Activated CD4-positive, alpha-beta T cell treated with anti-CD3 and anti-CD28 coated beads, Interleukin-2, amount 10 ng/mL, durations not matched to agents 24 days and 14 days (primary cell): Measurements from ENCODE around the gene NFAT5. TPM values are rescaled to one million over a fixed set of nuclear protein-coding genes. Genes with fewer than 3 reads are reported as not detected.
"Not testable (repeated sequence)": the region's sequence is repeated elsewhere in the genome, so short reads cannot be mapped to it uniquely, and the experiment has no call there.

Experiments
- DNase-seq: peaks from one replicate; pipeline ENCODE4 v3.0.0; 2022
- H3K27ac Mint-ChIP-seq: one replicate; pipeline ENCODE4 v1.8.0; 2022; ENCODE audit warnings: mild to moderate bottlenecking, mixed read lengths
- H3K27me3 Mint-ChIP-seq: one replicate; pipeline ENCODE4 v1.8.0; 2022; ENCODE audit warnings: mixed read lengths
- H3K36me3 Mint-ChIP-seq: one replicate; pipeline ENCODE4 v1.8.0; 2022; ENCODE audit warnings: low read depth, mild to moderate bottlenecking, mixed read lengths
- H3K4me1 Mint-ChIP-seq: one replicate; pipeline ENCODE4 v1.8.0; 2021; ENCODE audit warnings: mixed read lengths
- H3K4me3 Mint-ChIP-seq: one replicate; pipeline ENCODE4 v1.8.0; 2022; ENCODE audit warnings: mild to moderate bottlenecking, moderate library complexity, mixed read lengths
- H3K9me3 Mint-ChIP-seq: one replicate; pipeline ENCODE4 v1.8.0; 2021; ENCODE audit warnings: mixed read lengths
- intact Hi-C: fragments of 100-400 bp; cut with micrococcal nuclease; formaldehyde crosslinking; loops from one replicate; pipeline ENCODE4 v1.15.1; 2023
- total RNA-seq: library from RNA; stranded (reverse); gene quantifications from 2 replicates; pipeline ENCODE4 v1.2.3, GENCODE V29; 2022

NFAT5 gene, protein sequence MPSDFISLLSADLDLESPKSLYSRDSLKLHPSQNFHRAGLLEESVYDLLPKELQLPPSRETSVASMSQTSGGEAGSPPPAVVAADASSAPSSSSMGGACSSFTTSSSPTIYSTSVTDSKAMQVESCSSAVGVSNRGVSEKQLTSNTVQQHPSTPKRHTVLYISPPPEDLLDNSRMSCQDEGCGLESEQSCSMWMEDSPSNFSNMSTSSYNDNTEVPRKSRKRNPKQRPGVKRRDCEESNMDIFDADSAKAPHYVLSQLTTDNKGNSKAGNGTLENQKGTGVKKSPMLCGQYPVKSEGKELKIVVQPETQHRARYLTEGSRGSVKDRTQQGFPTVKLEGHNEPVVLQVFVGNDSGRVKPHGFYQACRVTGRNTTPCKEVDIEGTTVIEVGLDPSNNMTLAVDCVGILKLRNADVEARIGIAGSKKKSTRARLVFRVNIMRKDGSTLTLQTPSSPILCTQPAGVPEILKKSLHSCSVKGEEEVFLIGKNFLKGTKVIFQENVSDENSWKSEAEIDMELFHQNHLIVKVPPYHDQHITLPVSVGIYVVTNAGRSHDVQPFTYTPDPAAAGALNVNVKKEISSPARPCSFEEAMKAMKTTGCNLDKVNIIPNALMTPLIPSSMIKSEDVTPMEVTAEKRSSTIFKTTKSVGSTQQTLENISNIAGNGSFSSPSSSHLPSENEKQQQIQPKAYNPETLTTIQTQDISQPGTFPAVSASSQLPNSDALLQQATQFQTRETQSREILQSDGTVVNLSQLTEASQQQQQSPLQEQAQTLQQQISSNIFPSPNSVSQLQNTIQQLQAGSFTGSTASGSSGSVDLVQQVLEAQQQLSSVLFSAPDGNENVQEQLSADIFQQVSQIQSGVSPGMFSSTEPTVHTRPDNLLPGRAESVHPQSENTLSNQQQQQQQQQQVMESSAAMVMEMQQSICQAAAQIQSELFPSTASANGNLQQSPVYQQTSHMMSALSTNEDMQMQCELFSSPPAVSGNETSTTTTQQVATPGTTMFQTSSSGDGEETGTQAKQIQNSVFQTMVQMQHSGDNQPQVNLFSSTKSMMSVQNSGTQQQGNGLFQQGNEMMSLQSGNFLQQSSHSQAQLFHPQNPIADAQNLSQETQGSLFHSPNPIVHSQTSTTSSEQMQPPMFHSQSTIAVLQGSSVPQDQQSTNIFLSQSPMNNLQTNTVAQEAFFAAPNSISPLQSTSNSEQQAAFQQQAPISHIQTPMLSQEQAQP (N-terminal part only)
- total RNA-seq, result 46.3 and 54.6 TPM in 2 replicates

DNA sequence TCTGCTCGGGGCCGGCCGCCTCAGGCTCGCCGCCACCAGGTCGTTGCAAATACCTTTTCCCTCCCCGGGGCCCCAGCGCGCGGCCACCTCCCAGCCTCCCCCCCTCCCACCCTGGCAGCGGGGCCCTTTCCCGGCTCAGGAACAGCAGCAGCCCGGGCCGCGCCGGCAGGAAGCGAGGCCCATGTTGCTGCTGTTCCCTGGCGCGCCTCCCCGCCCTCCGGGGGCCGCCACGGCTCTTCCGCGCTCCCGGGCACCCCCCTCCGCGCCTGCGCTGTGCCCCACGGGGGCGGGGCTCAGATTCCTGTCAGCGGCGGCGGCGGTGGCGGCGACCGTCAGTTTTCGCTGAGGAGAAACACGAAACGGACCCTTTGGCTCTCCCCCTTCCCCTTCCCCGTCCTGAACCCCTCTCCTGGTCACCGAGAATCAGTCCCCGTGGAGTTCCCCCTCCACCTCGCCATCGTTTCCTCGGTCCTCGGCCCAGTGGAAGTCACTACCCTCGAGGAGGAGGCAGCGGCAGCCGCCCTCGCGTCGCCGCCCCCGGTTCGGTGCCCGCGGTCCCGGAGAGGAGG, at the start of gene NFAT5:
Gene NFAT5, plus strand, starts transcription at position 296 of the 569 bp plus-strand sequence. CDS start 336 bp downstream, outside the sequence.
- H3K36me3 Mint-ChIP-seq, result peaks cover 24% of the 10 kb centered on the region
- peak; percentile 98 for DNase-seq
- H3K27ac Mint-ChIP-seq, result peak within 1 kb of the TSS; percentile 99
- intact Hi-C loops, result loop anchor here (2.0 to 10.0 kb wide), 5 partner anchors 41 to 721 kb away; partner anchors contain the start of genes COG8, NIP7, PDF and TANGO6
- H3K4me3 Mint-ChIP-seq, result peak within 1 kb of the TSS; percentile 99
- H3K4me1 Mint-ChIP-seq, result peaks cover 42% of the 10 kb centered on the region
- no peaks in the 10 kb centered on the region for H3K27me3 Mint-ChIP-seq
- H3K9me3 Mint-ChIP-seq, result no peaks in the 10 kb centered on the region

DNA sequence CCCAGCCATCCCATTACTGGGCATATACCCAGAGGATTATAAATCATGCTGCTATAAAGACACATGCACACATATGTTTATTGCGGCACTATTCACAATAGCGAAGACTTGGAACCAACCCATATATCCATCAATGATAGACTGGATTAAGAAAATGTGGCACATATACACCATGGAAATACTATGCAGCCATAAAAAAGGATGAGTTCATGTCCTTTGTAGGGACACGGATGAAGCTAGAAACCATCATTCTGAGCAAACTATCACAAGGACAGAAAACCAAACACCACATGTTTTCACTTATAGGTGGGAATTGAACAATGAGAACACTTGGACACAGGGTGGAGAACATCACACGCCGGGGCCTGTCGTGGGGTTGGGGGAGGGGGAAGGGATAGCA, 47.9 kb upstream of the NFAT5 start:
- not testable (repeated sequence) for H3K36me3 Mint-ChIP-seq, H3K4me3 Mint-ChIP-seq, H3K27ac Mint-ChIP-seq

DNA sequence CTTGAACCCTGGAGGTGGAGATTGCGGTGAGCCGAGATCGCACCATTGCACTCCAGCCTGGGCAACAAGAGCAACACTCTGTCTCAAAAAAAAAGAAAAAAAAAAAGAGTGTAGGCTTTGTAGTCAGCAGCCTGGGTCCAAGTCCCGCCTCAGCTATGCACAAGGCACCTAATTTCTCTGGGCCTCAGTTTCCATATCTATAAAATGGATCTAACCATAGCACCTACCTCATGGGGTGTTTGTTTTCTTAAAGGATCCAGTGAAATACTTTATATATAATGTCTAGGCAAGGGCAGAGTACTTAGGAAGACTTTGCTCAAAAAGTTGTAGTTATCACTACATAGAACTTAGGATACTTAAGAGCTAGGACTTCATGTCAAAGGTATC, 45.4 kb upstream of the NFAT5 start:
- H3K9me3 Mint-ChIP-seq, result peaks cover 7% of the 10 kb centered on the region
- H3K4me3 Mint-ChIP-seq, result no peak overlapping the region
- H3K4me1 Mint-ChIP-seq, result peaks cover 21% of the 10 kb centered on the region
- no peaks in the 10 kb centered on the region for H3K27me3 Mint-ChIP-seq
- peak overlapping the region; percentile 84 for H3K27ac Mint-ChIP-seq
- intact Hi-C loops, result loop anchor here (2.0 kb wide), 1 partner anchor 44 kb away; the partner anchor contains the start of gene NFAT5
- no peaks in the 10 kb centered on the region for H3K36me3 Mint-ChIP-seq
- no peak for DNase-seq

More for the DNA sequence above, 47.9 kb upstream of the NFAT5 start:
- Mint-ChIP-seq H3K9me3 (peaks cover 13% of the 10 kb centered on the region), H3K4me1 (peaks cover 27% of the 10 kb centered on the region)
- DNase-seq, intact Hi-C loops, H3K27me3 Mint-ChIP-seq: not testable (repeated sequence)

DNA sequence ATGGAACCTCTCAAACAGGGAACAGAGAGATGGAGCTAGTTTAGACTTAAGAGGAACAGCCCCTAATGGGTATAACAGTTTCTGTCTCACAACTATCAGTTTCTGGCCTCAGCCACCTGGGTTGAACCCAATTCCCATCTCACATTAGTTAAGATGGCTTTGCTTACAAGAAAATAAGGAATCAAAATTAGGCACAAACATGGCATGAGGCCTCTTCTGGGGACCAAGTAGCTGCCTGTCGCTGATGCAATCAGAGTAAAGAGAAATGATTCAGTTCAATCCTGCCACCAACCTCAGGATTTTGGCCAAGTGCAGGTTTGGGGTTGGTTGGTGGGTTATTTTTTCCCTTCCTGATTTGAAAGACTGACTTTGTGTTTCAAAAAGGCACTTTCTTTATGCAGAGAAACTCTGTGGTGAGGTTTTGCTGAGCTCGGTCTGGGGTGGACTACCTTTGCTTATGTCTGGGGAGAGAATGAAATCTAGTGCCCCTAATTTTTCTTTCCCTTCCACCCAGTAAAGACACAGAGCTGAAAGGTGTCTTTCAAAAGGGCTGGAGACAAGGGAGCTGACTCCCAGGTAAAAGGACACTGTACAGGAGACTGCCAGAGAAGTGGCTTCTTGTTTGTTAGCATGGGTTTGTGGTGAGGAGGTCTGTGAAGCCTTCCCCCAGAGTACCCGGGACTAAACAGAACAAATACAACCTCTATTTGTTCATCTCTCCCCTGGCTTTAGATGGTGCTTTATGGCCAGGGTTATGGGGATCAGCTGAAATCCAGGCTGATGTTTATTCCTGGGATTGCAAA, 44.8 kb upstream of the NFAT5 start:
- peak overlapping the region; percentile 84 for H3K27ac Mint-ChIP-seq
- intact Hi-C loops, result loop anchor here (2.0 kb wide), 1 partner anchor 44 kb away; the partner anchor contains the start of gene NFAT5
- peaks cover 4% of the 10 kb centered on the region for H3K9me3 Mint-ChIP-seq
- H3K36me3 Mint-ChIP-seq, result no peaks in the 10 kb centered on the region
- peaks cover 21% of the 10 kb centered on the region for H3K4me1 Mint-ChIP-seq
- H3K27me3 Mint-ChIP-seq, result no peaks in the 10 kb centered on the region
- peak overlapping the region; percentile 26 for H3K4me3 Mint-ChIP-seq
- peak; percentile 69 for DNase-seq

DNA sequence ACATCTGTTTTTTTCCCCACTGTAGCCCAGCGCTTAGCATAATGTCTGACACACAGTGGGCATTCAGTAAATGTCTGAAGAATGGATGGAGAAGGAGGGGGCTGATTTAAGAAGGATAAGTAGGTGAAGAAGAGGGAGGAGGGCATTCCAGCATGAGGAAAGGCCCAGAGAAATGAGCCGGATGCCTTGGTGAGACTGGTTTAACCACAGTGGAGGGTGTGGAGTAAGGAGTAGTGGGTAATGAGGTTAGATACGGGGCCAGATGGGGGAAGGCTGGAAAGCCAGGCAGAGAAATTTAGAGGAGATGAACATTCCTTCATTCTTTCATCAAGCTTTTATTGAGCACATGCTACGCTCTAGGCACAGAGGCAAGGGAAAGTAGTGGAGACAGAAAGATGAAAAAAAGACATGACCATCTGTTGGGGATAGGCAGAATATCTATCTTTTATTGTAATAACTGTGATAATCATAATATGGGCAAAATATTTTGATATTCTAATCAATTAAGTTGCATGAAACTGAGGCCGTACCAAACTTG, 43.7 kb upstream of the NFAT5 start:
- Mint-ChIP-seq H3K4me1 (peaks cover 21% of the 10 kb centered on the region), H3K9me3 (peaks cover 3% of the 10 kb centered on the region), H3K4me3 (no peak overlapping the region), H3K27me3 (no peaks in the 10 kb centered on the region), H3K27ac (no peak overlapping the region), H3K36me3 (no peaks in the 10 kb centered on the region)
- intact Hi-C loops, result no loop called here
- DNase-seq, result no peak

DNA sequence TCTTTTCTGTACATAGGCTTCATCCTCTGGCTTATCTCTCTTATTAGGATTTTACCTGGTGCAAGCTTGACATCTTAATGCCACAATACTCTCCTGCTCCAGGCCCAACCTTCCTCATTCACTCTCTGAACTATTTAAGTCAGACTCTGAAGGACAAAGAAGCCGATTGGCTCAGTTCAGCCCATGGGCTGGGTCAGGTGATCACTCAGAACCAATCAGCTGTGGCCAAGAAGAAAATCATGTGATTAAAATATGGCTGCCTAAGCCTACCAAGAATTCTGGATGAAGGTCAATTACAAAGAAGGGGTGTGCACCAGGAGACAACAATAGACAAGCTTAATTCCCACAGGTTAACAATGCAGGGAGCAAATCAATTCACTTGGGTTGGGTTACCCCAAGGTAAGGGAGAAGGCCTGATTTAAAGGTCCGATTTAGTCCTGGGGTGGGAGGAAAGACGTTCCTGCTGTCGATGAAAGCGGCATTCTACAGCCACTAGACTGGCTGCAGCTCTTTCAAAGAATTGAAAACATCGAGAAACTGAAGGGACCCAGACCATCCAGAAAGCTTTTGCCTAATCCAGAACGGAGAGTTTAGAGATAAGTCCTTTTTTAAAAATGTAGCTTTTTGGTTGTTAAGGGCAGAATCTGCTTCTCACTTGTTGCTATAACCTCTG, 42.9 kb upstream of the NFAT5 start:
- Mint-ChIP-seq H3K4me3 (no peak overlapping the region), H3K36me3 (no peaks in the 10 kb centered on the region), H3K9me3 (peaks cover 3% of the 10 kb centered on the region), H3K4me1 (peaks cover 21% of the 10 kb centered on the region), H3K27me3 (no peaks in the 10 kb centered on the region), H3K27ac (no peak overlapping the region)
- intact Hi-C loops, result no loop called here
- DNase-seq, result no peak

DNA sequence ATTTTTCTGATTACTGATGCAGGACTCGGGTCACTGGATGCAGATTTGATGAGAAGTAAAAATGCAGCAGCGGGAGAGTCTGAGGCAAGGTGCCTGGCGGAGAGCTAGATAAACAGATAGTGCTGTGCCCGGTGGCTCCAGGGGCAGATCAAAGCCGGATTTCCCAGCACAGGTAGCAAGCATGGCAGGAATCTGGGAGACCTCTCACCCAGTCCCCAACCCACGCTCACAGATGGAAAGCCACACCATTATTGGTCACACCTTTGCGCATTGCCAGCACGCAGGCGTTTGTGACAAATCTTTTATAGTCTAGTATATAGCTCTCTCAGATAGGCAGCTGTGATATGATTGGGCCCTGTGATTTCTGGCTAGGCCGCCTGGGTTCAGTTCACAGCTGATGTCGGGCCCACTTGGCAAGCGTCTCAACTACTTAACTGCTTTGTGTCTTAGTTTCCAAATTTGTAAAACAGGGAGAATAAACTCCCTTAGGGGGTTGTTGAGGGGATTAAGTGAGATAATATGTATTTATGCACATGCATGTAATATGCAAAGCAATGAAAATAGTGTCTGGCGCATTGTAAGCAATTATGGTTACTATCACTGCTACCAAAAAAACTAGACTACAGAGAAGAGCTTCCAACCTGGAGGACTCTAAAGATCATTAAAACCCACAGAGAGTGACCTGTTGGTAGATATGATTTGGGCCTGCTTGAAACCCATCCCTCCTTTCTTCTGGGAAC, 42.0 kb upstream of the NFAT5 start:
- H3K4me3 Mint-ChIP-seq, result no peak overlapping the region
- H3K9me3 Mint-ChIP-seq, result peaks cover 3% of the 10 kb centered on the region
- intact Hi-C loops, result no loop called here
- H3K27me3 Mint-ChIP-seq, result no peaks in the 10 kb centered on the region
- no peak for DNase-seq
- no peak overlapping the region for H3K27ac Mint-ChIP-seq
- peaks cover 21% of the 10 kb centered on the region for H3K4me1 Mint-ChIP-seq
- no peaks in the 10 kb centered on the region for H3K36me3 Mint-ChIP-seq

DNA sequence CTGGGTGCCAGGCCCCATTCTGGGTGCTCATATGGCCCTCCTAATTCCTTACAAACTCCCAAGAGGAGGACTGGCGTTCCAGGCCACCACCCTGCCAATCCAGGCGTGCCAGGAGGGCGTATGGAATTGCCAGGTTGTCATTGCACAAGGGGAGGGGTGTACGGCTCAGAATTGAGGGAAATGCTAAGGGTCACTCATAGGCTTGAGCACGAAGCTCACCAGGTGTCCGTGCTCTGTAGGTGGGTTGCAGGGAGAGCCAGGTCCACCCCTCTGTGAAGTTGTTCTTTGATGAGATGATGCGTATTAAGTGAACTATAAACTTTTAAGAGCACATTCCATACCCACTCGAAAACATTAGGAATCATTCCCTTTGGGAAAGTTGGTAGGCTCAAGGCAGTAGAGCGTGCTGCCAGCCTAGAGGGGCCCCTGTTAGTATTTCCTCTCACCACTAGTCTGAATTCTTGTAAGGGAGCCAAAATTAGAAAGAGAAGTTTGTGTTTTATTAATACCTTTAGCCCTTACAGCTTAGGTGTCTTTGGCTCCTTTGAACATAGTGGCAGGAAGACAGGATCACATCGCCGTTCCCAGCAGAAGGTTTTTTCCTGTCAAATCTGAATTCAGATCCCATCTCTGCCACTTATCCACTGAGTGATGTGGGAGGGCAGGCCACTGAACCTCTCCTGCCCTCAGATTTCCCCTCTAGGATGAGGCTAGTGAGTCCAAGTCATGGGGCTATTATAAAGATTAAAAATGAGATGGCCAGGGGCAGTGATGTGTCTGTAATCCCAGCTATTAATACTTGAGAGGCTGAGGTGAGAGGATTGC, 38.7 kb upstream of the NFAT5 start:
- no peaks in the 10 kb centered on the region for H3K36me3 Mint-ChIP-seq
- peaks cover 21% of the 10 kb centered on the region for H3K4me1 Mint-ChIP-seq
- H3K4me3 Mint-ChIP-seq, result no peak overlapping the region
- H3K9me3 Mint-ChIP-seq, result peaks cover 3% of the 10 kb centered on the region
- no peak overlapping the region for H3K27ac Mint-ChIP-seq
- DNase-seq, result no peak
- H3K27me3 Mint-ChIP-seq, result no peaks in the 10 kb centered on the region
- intact Hi-C loops, result no loop called here

DNA sequence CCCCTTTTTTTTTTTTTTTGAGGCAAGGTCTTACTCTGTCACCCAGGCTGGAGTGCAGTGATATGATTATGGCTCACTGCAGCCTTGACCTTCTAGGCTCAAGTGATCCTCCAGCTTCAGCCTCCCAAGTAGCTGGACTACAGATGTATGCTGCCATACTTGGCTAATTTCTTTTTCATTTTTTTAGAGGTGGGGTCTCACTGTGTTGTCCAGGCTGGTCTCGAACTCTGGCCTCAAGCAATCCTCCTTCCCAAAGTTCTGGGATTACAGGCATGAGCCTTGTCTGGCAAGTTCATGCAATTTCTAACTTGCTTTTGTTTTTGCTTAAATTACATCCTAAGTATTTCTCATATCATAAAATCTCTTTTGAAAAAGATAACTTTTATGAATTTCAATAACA, 33.8 kb upstream of the NFAT5 start:
- no peak for DNase-seq
- Mint-ChIP-seq H3K36me3 (no peaks in the 10 kb centered on the region), H3K4me3 (no peak overlapping the region), H3K9me3 (no peaks in the 10 kb centered on the region), H3K27ac (no peak overlapping the region), H3K27me3 (no peaks in the 10 kb centered on the region), H3K4me1 (peaks cover 29% of the 10 kb centered on the region)
- intact Hi-C loops, result loop anchor here (2.0 to 5.0 kb wide), 2 partner anchors 35 to 67 kb away; no protein-coding TSS in a partner anchor

DNA sequence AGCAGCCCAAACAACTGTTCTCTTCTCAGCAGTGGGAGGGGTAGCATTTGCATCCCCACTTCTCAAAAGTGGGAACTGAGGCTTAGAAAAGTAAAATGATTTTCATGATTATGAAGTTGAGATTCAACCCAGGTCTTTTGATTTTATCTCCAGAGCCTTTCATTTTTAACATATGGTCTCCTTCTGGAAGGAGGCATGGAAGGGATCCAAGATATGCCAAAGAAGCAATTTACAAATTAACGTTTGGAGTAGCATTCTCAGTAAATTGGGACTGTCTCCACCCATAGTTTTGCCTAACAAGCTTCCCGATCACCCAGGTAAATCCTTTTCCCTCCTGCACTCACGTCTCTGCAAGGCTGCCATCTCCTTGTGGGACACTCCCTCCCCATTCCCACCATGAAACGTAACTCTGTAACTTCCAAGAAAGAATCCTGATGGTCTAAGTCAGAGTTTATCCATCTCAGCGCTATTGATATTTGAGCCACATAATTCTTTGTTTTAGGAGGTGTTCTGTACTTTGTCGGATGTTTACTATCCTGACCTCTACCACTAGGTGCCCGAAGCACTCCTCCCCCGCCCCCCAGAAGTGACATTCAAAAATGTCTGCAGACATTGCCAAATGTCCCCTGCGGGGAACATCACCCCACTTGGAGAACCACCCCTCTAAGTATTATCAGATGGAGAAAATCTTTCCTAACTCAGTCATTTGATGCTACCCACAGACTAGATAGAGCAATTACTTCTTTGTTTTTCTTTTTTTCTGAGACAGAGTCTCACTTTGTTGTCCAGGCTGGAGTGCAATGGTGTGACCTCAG, 32.9 kb upstream of the NFAT5 start:
- no peak overlapping the region for H3K27ac Mint-ChIP-seq
- H3K27me3 Mint-ChIP-seq, result no peaks in the 10 kb centered on the region
- intact Hi-C loops, result loop anchor here (5.0 kb wide), 1 partner anchor 36 kb away; no protein-coding TSS in a partner anchor
- H3K4me3 Mint-ChIP-seq, result no peak overlapping the region
- H3K36me3 Mint-ChIP-seq, result no peaks in the 10 kb centered on the region
- DNase-seq, result no peak
- H3K9me3 Mint-ChIP-seq, result no peaks in the 10 kb centered on the region
- peaks cover 29% of the 10 kb centered on the region for H3K4me1 Mint-ChIP-seq
